Muscle of leg (tissue), 11 donors: ENCODE measurements around the gene PTBP3. TPM values are rescaled to one million over a fixed set of nuclear protein-coding genes. Genes with fewer than 3 reads are reported as not detected.
"Not testable (repeated sequence)": the region's sequence is repeated elsewhere in the genome, so short reads cannot be mapped to it uniquely, and the experiment has no call there.

Experiments used
- DNase-seq: peaks from one replicate; pipeline ENCODE4 v3.0.0; 2013
- H3K27ac ChIP-seq: one replicate; pipeline ENCODE4 v1.5.1; 2013; ENCODE audit warnings: mild to moderate bottlenecking, low read length, control low read depth
- H3K27me3 ChIP-seq: one replicate; pipeline ENCODE4 v1.6.1; 2013; ENCODE audit warnings: low read length; ENCODE audit not compliant: control insufficient read depth, insufficient read depth
- H3K36me3 ChIP-seq: one replicate; pipeline ENCODE4 v1.6.1; 2013; ENCODE audit warnings: low read length; ENCODE audit not compliant: control insufficient read depth, insufficient read depth
- H3K4me1 ChIP-seq: one replicate; pipeline ENCODE4 v1.6.1; 2013; ENCODE audit warnings: low read length; ENCODE audit not compliant: control insufficient read depth, insufficient read depth
- H3K4me3 ChIP-seq: one replicate; pipeline ENCODE4 v1.5.1; 2013; ENCODE audit warnings: low read length, control low read depth
- H3K9me3 ChIP-seq: replicated peaks from 2 replicates; pipeline ENCODE4 v1.6.1; 2013; ENCODE audit warnings: low read depth, low read length; ENCODE audit not compliant: control insufficient read depth
- WGBS: methylation state at CpG from one replicate; pipeline ENCODE4 v1.1.5; 2013; ENCODE audit warnings: missing lambda C conversion rate; ENCODE audit not compliant: insufficient coverage; 5-methylcytosine and 5-hydroxymethylcytosine counted together
- polyA plus RNA-seq, 8 donors: library from polyadenylated mRNA; unstranded; fragments of 120-200 nt; gene quantifications; one replicate each; pipeline versions ENCODE4 v1.2.1 to v1.2.3, GENCODE V29; 2013; ENCODE audit warnings: inconsistent platforms in 1 of 8, low replicate concordance in 1 of 8; ENCODE audit not compliant: insufficient read length in 8 of 8, insufficient read depth in 1 of 8
- total RNA-seq: library from RNA; stranded (reverse); fragments of 120-200 nt; gene quantifications from one replicate; pipeline ENCODE4 v1.2.4, GENCODE V29; 2013

Gene PTBP3
- total and polyA plus RNA-seq, 9 donors: 11.3 to 21.9 (median 15.0) TPM

- H3K9me3 ChIP-seq, H3K36me3 ChIP-seq, H3K27ac ChIP-seq, DNase-seq, H3K27me3 ChIP-seq, H3K4me1 ChIP-seq, H3K4me3 ChIP-seq: not testable (repeated sequence)
- no CpG with 5 or more reads among the region's 1 CpG for WGBS
These were observed 143.1 kb downstream of the PTBP3 start for GRCh38 chr9:112190320-112190719.

GRCh38 chr9:112188884-112189283 is 144.5 kb downstream of the PTBP3 start:
- Histone ChIP-seq H3K27ac (no peak overlapping the region), H3K36me3 (no peaks in the 10 kb centered on the region), H3K4me1 (peaks cover 2% of the 10 kb centered on the region), H3K9me3 (no peaks in the 10 kb centered on the region), H3K27me3 (no peaks in the 10 kb centered on the region), H3K4me3 (no peak overlapping the region)
- WGBS: no CpG with 5 or more reads among the region's 1 CpG
- DNase-seq: no peak

- DNase-seq: no peak
- no peaks in the 10 kb centered on the region for H3K36me3 ChIP-seq
- H3K4me1 ChIP-seq: peaks cover 2% of the 10 kb centered on the region
- no peaks in the 10 kb centered on the region for H3K9me3 ChIP-seq
- no peak overlapping the region for H3K4me3 ChIP-seq
- H3K27ac ChIP-seq: no peak overlapping the region
- WGBS: no CpG with 5 or more reads among the region's 4 CpGs
- no peaks in the 10 kb centered on the region for H3K27me3 ChIP-seq
These were observed 146.0 kb downstream of the PTBP3 start for GRCh38 chr9:112187404-112187803.

- no peak overlapping the region for H3K4me3 ChIP-seq
- WGBS: 100% methylated on average over 3 of the region's 4 CpGs
- DNase-seq: no peak
- H3K27ac ChIP-seq: no peak overlapping the region
- H3K9me3 ChIP-seq: no peaks in the 10 kb centered on the region
- H3K36me3 ChIP-seq: no peaks in the 10 kb centered on the region
- H3K4me1 ChIP-seq: peaks cover 2% of the 10 kb centered on the region
- H3K27me3 ChIP-seq: no peaks in the 10 kb centered on the region
These were observed 146.7 kb downstream of the PTBP3 start for GRCh38 chr9:112186695-112187094.

- Histone ChIP-seq H3K36me3 (no peaks in the 10 kb centered on the region), H3K27ac (no peak overlapping the region), H3K4me3 (no peak overlapping the region), H3K4me1 (peaks cover 8% of the 10 kb centered on the region), H3K9me3 (no peaks in the 10 kb centered on the region), H3K27me3 (no peaks in the 10 kb centered on the region)
- 100% methylated on average over 1 of the region's 2 CpGs for WGBS
- peak; percentile 50 for DNase-seq
These were observed 148.5 kb downstream of the PTBP3 start for GRCh38 chr9:112184946-112185345.

- no peak overlapping the region for H3K4me3 ChIP-seq
- no CpG with 5 or more reads among the region's 3 CpGs for WGBS
These were observed 149.2 kb downstream of the PTBP3 start for GRCh38 chr9:112184221-112184620.

GRCh38 chr9:112180387-112180881 is 153.0 kb downstream of the PTBP3 start:
- no peaks in the 10 kb centered on the region for H3K9me3 ChIP-seq
- no peak overlapping the region for H3K4me3 ChIP-seq
- no CpG with 5 or more reads among the region's 3 CpGs for WGBS
- no peaks in the 10 kb centered on the region for H3K36me3 ChIP-seq
- H3K27me3 ChIP-seq: peaks cover 7% of the 10 kb centered on the region
- DNase-seq: no peak
- H3K27ac ChIP-seq: no peak overlapping the region
- peaks cover 15% of the 10 kb centered on the region for H3K4me1 ChIP-seq

More at GRCh38 chr9:112184221-112184620, 149.2 kb downstream of the PTBP3 start:
- H3K27me3 ChIP-seq: no peaks in the 10 kb centered on the region
- no peak for DNase-seq
- no peaks in the 10 kb centered on the region for H3K9me3 ChIP-seq
- peaks cover 11% of the 10 kb centered on the region for H3K4me1 ChIP-seq
- no peaks in the 10 kb centered on the region for H3K36me3 ChIP-seq
- H3K27ac ChIP-seq: no peak overlapping the region

GRCh38 chr9:112179816-112180215 is 153.6 kb downstream of the PTBP3 start:
- Histone ChIP-seq H3K4me3 (no peak overlapping the region), H3K9me3 (no peaks in the 10 kb centered on the region), H3K27me3 (peaks cover 8% of the 10 kb centered on the region), H3K4me1 (peaks cover 15% of the 10 kb centered on the region), H3K27ac (no peak overlapping the region), H3K36me3 (no peaks in the 10 kb centered on the region)
- no CpG with 5 or more reads among the region's 4 CpGs for WGBS
- no peak for DNase-seq

- Histone ChIP-seq H3K4me3 (no peak overlapping the region), H3K9me3 (no peaks in the 10 kb centered on the region), H3K36me3 (no peaks in the 10 kb centered on the region), H3K27me3 (peaks cover 8% of the 10 kb centered on the region), H3K27ac (no peak overlapping the region), H3K4me1 (peaks cover 21% of the 10 kb centered on the region)
- no CpG with 5 or more reads among the region's 5 CpGs for WGBS
- no peak for DNase-seq
These were observed 156.9 kb downstream of the PTBP3 start for GRCh38 chr9:112176524-112176923.

GRCh38 chr9:112175796-112176315 is 157.6 kb downstream of the PTBP3 start:
- peaks cover 8% of the 10 kb centered on the region for H3K27me3 ChIP-seq
- no peaks in the 10 kb centered on the region for H3K36me3 ChIP-seq
- 55% methylated on average over 12 of the region's 17 CpGs for WGBS
- no peak for DNase-seq
- H3K9me3 ChIP-seq: no peaks in the 10 kb centered on the region
- H3K4me1 ChIP-seq: peaks cover 19% of the 10 kb centered on the region
- peak overlapping the region; percentile 52 for H3K4me3 ChIP-seq
- no peak overlapping the region for H3K27ac ChIP-seq
